Tongue (tissue), 2 donors: ENCODE data around the gene CBFB. TPM values are rescaled to one million over a fixed set of nuclear protein-coding genes. Genes with fewer than 3 reads are reported as not detected.
"Not testable (repeated sequence)": the region's sequence is repeated elsewhere in the genome, so short reads cannot be mapped to it uniquely, and the experiment has no call there.

Experiments
- DNase-seq: peaks from one replicate; pipeline ENCODE4 v3.0.0-alpha.2; 2015
- total RNA-seq: library from RNA; depleted of rRNA; stranded (reverse); fragments of >200 nt; gene quantifications from one replicate; pipeline ENCODE4 v1.2.3, GENCODE V29; 2014

The CBFB gene
- 52.6 TPM for total RNA-seq

DNA sequence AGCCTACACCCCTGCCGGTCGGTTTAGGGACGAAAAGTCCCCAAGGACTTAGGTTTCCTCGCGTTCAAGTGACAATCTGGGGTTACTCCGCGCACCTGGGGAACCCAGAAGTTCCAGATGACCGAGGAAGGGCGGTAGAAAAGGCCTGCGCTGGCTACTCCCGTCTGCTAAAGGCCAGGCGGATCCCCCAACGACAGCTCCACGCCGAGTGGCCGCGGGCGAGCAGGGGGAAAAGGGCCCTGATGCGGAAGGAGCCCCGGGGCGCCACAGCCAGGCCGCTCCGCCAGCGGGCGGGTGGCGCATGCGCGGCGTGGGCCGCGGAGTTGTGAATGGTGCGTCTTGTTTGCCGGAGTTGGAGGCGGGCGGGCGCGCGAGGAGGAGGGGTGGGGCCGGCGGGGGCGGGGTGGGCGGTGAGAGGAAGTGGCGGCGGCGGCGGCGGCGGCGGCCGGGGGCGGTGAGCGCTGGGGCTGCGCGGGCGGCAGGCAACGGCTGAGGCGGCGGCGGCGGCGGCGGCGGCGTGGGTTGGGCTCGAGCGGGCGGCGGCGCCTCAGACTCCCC is at the start of gene CBFB:
Gene CBFB (plus strand): TSS at position 454 of the 558 bp plus-strand sequence. CDS start 259 bp downstream, outside the sequence.
- DNase-seq, result peak; percentile 96

DNA sequence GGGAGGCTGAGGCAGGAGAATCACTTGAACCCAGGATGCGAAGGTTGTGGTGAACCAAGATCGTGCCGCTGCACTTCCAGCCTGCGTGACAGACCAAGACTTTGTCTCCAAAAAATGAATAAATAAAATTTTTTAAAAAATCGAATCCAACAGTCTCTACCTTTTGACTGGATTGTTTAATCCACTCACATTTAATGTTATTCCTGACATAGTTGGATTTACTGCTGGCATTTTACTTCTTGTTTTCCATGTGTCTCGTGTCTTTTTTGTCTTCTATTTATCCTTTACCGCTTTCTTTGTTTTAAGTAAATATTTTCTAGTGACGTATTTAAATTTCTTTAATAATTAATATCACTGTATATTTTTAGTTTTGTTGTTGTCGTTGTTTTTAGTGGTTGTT is 45.9 kb upstream of the CBFB start:
- no peak for DNase-seq

- no peak for DNase-seq
These were observed 44.0 kb upstream of the CBFB start for GRCh38 chr16:66984892-66985311.

- no peak for DNase-seq
These were observed 42.4 kb upstream of the CBFB start for GRCh38 chr16:66986559-66986958.

GRCh38 chr16:66988197-66988788 is 40.7 kb upstream of the CBFB start, which contains the start of gene CES4A:
Gene CES4A (plus strand): TSS chr16:66988589. CDS start chr16:66988773, 184 bp downstream.
- DNase-seq, result peak; percentile 50

DNA sequence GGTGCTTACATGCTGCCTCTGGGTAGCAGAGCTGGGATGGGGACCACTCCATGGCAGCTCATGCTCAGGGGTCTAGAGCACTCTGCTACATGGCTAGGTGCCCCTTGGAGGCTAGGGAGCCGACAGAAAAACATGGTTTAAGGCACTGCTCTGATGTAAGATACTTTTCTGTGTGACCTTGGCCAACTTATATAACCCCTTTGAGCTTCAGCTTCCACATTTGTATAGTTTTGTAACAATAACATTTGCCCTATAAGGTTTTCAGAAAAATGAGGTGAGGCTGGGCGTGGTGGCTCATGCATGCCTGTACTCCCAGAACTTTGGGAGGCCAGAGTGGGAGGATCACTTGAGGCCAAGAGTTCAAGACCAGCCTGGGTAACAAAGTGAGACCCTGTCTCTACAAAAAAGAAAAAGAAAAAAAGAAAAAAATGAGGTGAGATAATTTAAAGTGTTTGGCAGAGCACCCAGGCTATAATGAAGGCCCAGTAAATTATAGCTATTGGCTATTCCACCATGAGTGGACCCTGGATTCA is 37.3 kb upstream of the CBFB start:
- DNase-seq, result no peak

GRCh38 chr16:66993558-66993957 is 35.4 kb upstream of the CBFB start:
- not testable (repeated sequence) for DNase-seq

DNA sequence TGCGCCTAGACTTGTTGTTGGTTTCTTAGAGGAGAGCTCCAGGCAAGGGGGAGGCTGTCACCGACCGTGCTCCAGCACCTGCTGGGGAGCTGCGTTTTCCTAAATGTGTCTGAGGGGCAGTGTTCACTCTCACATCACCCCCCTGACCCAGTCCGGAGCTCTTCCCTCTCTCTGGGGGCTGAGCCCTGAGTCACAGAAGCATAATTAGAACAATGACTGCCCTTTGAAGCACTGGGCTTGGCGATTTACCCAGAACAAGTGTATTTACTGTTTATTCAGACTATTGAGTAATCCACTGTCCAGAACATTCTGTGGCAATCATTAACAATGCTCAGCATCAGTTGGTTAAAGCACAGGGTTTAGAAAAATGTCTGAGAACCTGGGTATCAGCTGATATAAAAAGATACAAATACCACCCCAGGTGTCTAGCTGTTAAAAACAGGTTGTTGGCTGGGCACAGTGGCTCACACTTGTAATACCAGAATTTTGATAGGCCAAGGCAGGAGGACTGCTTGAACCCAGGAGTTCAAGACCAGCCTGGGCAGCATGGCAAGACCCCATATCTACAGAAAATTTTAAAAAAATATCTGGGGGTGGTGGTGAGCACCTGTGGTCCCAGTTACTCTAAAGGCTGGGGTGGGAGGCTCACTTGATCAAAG is 32.5 kb upstream of the CBFB start:
- no peak for DNase-seq

DNA sequence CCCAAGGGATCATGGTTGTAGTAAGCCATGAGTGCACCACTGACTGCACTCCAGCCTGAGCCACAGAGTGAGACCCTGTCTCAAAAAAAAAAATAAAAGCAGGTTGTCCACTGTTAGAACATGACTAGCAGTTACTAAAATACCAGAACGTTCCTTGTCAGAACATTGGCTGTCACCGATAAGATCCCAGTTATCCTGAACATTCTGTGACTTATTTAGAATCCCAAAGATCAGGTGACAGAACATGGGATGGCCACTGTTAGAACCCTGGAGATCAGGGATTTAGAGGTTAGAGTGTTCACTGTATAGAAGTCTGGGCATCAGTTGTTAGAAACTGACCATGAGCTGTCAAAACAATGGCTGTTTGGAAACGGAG is 32.0 kb upstream of the CBFB start:
- no peak for DNase-seq

- DNase-seq, result peak; percentile 65
These were observed 28.3 kb upstream of the CBFB start for GRCh38 chr16:67000384-67001351.

DNA sequence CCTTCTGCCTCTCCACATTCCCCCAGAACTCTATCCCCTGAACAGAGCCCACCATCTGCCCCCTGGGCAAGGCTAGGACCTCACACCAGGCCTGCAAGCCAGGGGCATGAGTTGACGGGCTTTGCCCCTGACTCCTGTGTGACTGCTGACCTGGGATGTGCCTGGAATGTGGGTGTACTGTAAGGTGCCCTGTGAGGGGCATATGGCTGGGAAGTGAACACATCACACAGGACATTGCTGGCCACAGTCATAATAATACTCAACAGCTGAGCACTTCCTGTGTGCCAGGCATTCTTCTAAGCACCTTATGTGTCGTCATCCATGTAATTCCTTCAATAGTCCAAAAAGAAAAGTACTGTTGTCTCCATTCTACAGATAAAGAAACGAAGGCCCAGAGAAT is 27.2 kb upstream of the CBFB start:
- DNase-seq, result no peak

DNA sequence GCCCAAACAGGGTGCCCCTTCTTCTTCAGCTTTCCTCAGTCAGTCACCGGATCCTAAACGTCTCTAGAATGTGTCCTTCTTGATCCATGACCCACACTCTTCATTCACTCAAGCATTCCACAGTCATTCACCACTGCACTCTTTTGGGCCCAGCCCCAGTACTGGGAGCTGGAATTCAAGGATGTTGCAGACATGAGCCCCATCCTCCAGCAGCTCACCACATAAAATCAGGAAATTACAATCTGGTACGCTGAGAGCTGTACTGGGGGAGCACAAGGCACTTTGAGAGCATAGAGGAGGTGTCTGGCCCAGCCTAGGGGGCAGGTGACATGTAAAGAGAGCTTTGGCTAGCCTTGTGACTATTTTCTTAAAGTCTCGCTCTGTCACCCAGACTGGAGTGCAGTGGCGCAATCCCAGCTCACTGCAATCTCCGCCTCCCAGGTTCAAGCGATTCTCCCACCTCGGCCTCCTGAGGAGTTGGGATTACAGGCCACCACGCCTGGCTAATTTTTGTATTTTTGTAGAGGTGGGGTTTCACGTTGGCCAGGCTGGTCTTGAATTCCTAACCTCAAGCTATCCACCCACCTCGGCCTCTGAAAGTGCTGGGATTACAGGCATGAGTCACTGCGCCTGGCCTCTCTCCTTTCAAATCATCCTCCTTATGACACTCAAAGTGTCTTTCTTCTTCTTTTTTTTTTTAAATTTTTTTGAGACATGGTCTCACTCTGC is 21.9 kb upstream of the CBFB start:
- no peak for DNase-seq

DNA sequence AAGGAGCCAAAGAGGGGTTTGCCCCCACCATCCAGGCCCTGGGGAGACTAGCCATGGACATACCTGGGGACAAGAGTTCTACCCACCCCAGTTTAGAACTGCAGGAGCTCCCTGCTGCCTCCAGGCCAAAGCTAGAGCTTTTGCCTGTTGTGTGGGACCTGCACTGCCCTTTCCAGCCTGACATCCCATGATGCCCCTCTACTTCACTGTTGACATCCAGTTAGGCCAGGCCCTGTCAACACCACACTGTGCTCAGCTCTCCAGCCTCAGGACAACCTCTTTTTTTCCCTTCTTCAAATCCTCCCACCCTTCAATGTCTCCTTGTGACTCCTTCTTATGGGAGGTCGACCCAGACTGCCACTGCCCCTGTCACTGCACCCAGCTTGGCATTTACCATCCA is 19.8 kb upstream of the CBFB start:
- DNase-seq, result no peak

- DNase-seq, result no peak
These were observed 17.7 kb upstream of the CBFB start for GRCh38 chr16:67011274-67011673.

DNA sequence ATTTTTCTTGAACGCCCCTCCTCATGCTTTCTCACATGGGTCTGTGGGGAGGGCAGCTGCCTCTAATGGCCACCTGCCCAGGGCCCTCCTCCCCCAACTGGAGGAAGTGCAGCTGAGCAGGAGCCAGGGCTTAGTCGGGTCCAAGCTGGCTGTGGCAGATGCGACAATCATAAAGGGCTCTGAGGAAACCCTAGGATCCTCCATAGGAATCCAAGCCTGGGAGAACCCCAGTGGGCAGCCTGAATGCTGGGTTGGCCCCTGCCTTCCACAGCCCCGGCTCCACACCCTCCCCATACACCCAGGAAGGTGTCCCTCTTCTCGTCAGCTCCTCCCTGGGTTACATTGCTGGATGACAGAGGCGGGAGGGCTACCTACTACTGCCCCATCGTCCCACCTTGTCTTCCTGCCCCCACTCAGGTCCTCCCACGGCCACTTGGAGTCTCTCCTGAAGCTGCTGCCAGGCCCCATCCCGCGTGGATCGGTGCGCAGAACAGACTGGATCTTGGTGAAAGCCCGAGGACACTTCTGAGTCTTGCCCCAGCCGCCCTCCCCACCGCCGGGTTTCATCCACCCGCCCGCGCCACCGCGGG is 15.6 kb upstream of the CBFB start:
- DNase-seq, result peak; percentile 87

- peak; percentile 91 for DNase-seq
These were observed 14.9 kb upstream of the CBFB start for GRCh38 chr16:67013823-67014633.

DNA sequence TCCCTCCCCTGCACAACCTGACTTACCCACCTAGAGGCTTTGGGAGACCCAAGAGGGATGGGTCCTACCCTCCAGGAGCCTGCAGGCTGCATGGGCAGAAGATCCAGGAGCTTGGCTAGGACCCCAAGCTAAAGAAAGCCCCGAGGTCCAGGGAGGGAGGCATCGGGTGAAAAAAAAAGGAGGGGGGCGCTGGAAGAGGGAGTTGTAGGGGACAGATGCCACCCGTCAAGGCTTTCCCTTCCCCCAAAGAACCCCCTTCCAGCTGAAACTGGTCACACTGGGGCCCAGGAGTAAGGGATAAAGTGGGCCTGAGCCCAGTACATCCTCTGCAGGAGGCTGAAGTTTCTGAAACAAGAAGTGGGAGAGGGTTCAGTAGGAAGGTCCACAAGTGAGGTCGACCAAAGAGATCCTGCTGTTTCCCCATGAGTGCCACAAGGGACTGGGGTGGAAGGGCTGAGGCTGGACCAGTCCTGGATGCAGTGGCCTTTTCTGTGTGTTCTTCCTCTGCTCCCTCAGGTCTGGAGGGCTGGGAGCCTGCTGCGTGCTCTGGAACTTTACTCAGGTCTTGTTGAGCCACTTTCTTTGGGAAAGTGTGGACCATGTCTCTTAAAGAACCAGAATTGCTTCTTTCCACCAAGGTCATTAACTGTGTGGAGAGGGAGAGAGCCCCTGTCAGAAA is 14.2 kb upstream of the CBFB start:
- DNase-seq, result no peak

DNA sequence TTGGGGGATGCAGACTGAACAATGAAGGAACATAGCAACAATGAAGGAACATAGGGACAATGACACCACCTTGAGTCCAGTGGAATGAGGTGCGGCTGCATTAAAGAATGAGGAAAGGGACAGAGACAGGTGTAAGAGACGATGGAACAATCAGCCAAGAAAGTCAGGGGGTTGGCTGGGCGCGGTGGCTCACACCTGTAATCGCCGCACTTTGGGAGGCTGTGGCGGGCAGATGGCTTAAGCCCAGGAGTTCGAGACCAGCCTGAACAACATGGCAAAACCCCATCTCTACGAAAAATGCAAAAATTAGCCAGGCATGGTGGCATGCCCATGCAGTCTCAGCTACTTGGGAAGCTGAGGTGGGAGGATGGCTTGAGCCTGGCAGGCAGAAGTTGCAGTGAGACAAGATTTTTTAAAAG is 13.6 kb upstream of the CBFB start:
- DNase-seq, result peak; percentile 11

- no peak for DNase-seq
These were observed 12.8 kb upstream of the CBFB start for GRCh38 chr16:67016143-67016542.
